ENCODE data around the gene KLHL29. TPM values are rescaled to one million over a fixed set of nuclear protein-coding genes. Genes with fewer than 3 reads are reported as not detected.

The KLHL29 gene
- total and polyA plus RNA-seq, 4 donors, result 0.29 to 2.3 (median 0.68) TPM

DNA sequence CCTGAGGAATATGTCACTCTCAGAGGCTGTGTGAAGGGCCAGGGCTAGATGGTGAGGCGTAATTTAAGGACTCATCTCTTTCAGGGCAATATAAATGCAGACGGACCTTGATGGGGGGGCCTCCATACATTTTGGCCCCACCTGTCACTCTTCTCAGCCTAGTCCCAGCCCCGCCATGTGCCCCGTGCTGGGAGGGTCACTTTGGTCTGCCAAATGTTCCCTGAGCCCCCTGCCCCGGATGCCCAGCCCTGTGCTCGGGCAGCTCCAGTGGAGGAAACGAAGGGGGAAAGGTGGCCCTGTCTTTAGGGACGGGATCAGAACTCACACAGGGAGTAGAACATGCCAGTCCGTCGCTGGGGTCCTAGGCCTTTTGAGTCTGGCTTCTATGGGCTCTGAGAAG, 168.6 kb downstream of the KLHL29 start:
- Histone ChIP-seq H3K9ac (ENCODE audit: low read depth in 1 of 2, low read length in 2 of 2) (no peak overlapping the region), H3K27ac (ENCODE audit: low read depth in 1 of 2, low read length in 2 of 2) (no peak overlapping the region), H3K9me3 (ENCODE audit: control insufficient read depth in 4 of 4, low read length in 3 of 4) (no peaks in the 10 kb centered on the region), H3K36me3 (ENCODE audit: control insufficient read depth in 4 of 4, insufficient read depth in 3 of 4, low read depth in 1 of 4, low read length in 3 of 4) (no peaks in the 10 kb centered on the region), H3K27me3 (ENCODE audit: control insufficient read depth in 4 of 4, insufficient read depth in 4 of 4, low read length in 3 of 4) (no peaks in the 10 kb centered on the region), H3K4me1 (ENCODE audit: control insufficient read depth in 4 of 4, insufficient read depth in 4 of 4, low read length in 3 of 4) (peaks cover 0 to 3% (median 0%) of the 10 kb centered on the region in 4 donors), H3K4me3 (ENCODE audit: low read depth in 1 of 3, low read length in 3 of 3) (no peak overlapping the region)
- WGBS, result 93% methylated on average over 10 of the region's 10 CpGs
- TF ChIP-seq EGR1 (IDR thresholded peaks at IDR 0.05; ENCODE audit: low read depth in 2 of 2) (no peak), JUND (IDR thresholded peaks at IDR 0.05) (no peak)
- DNase-seq (ENCODE audit: low spot score), result no peak

DNA sequence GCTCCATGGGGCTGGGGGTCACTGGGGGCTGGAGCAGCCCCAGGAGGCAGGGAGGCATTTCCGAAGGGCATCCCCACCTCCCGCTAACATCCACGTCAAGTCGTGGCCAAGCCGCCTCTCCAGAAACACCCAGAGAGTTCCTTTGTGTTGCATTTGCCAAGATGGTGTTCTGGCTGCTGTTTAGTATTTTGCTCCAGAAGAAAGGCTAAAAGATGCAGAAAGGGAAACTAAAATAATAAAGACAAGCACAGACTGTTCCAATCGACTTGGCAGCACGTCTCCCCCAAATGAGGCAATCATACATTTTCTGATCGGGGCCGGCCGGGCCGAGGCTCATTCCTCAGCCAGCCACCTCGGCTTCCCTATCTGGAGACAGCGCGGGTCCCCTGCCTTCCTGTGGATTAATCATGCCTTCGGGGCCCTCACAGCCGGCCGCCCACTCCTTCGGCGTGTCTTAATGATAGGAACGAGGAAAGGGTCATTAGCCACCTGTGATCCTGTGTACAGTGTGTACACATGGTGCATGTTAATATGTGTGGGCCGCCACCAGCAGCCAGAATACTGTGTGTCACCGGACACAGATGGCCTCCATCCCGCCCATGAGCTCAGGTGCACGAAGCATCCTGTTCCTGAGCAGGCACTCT, 169.2 kb downstream of the KLHL29 start:
- H3K9me3 ChIP-seq (ENCODE audit: control insufficient read depth in 4 of 4, low read length in 3 of 4), result no peaks in the 10 kb centered on the region
- no peak overlapping the region for H3K27ac ChIP-seq (ENCODE audit: low read depth in 1 of 2, low read length in 2 of 2)
- 87% methylated on average over 24 of the region's 24 CpGs for WGBS
- TF ChIP-seq EGR1 (IDR thresholded peaks at IDR 0.05; ENCODE audit: low read depth in 2 of 2), result no peak
- peak; percentile 16 for TF ChIP-seq NR2F2 (IDR thresholded peaks at IDR 0.05)
- TF ChIP-seq RAD21 (IDR thresholded peaks at IDR 0.05), result no peak
- TF ChIP-seq SP1 (IDR thresholded peaks at IDR 0.05), result peak; percentile 16
- no peak for TF ChIP-seq RXRA (IDR thresholded peaks at IDR 0.05)
- TF ChIP-seq YY1 (IDR thresholded peaks at IDR 0.05), result no peak
- H3K9ac ChIP-seq (ENCODE audit: low read depth in 1 of 2, low read length in 2 of 2), result no peak overlapping the region
- no peak overlapping the region for H3K4me3 ChIP-seq (ENCODE audit: low read depth in 1 of 3, low read length in 3 of 3)
- H3K36me3 ChIP-seq (ENCODE audit: control insufficient read depth in 4 of 4, insufficient read depth in 3 of 4, low read depth in 1 of 4, low read length in 3 of 4), result no peaks in the 10 kb centered on the region
- DNase-seq (ENCODE audit: low spot score), result no peak
- H3K27me3 ChIP-seq (ENCODE audit: control insufficient read depth in 4 of 4, insufficient read depth in 4 of 4, low read length in 3 of 4), result no peaks in the 10 kb centered on the region
- peaks cover 0 to 3% (median 0%) of the 10 kb centered on the region in 4 donors for H3K4me1 ChIP-seq (ENCODE audit: control insufficient read depth in 4 of 4, insufficient read depth in 4 of 4, low read length in 3 of 4)

DNA sequence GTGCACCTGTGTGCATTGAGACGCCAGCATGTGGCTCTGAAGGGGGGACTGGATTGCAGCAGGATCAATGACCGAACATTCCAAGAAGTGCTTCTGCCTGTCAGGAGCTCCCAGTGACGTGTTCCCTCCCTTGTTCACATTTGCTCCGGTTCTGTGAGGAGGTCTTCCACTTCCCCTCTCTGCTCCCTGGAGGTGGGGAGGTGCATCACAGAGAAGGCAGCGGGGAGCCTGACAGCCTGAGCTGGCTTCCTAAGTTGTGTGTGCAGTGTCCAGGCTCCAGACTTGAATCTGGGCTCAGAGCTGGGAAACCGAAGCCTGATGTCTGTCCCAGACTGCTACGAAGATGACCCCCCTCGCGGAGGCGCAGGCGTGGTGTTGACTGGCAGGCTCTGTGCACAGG, 171.0 kb downstream of the KLHL29 start:
- no peaks in the 10 kb centered on the region for H3K4me1 ChIP-seq (ENCODE audit: control insufficient read depth in 4 of 4, insufficient read depth in 4 of 4, low read length in 3 of 4)
- TF ChIP-seq NR2F2 (IDR thresholded peaks at IDR 0.05) (no peak), HNF4A (conservative IDR thresholded peaks at IDR 0.05) (no peak), GABPA (IDR thresholded peaks at IDR 0.05 in 1 of 2, conservative IDR thresholded peaks at IDR 0.05 in 1 of 2) (no peak), TAF1 (conservative IDR thresholded peaks at IDR 0.05) (no peak), SP1 (IDR thresholded peaks at IDR 0.05) (no peak)
- TF ChIP-seq, protein P1, sequence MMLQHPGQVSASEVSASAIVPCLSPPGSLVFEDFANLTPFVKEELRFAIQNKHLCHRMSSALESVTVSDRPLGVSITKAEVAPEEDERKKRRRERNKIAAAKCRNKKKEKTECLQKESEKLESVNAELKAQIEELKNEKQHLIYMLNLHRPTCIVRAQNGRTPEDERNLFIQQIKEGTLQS (IDR thresholded peaks at IDR 0.05), result no peak
- TF ChIP-seq, protein P2, sequence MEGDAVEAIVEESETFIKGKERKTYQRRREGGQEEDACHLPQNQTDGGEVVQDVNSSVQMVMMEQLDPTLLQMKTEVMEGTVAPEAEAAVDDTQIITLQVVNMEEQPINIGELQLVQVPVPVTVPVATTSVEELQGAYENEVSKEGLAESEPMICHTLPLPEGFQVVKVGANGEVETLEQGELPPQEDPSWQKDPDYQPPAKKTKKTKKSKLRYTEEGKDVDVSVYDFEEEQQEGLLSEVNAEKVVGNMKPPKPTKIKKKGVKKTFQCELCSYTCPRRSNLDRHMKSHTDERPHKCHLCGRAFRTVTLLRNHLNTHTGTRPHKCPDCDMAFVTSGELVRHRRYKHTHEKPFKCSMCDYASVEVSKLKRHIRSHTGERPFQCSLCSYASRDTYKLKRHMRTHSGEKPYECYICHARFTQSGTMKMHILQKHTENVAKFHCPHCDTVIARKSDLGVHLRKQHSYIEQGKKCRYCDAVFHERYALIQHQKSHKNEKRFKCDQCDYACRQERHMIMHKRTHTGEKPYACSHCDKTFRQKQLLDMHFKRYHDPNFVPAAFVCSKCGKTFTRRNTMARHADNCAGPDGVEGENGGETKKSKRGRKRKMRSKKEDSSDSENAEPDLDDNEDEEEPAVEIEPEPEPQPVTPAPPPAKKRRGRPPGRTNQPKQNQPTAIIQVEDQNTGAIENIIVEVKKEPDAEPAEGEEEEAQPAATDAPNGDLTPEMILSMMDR (IDR thresholded peaks at IDR 0.05; ENCODE audit: low read depth, low read length, missing input control), result no peak
- no peaks in the 10 kb centered on the region for H3K36me3 ChIP-seq (ENCODE audit: control insufficient read depth in 4 of 4, insufficient read depth in 3 of 4, low read depth in 1 of 4, low read length in 3 of 4)
- no peak for DNase-seq (ENCODE audit: low spot score)
- H3K27me3 ChIP-seq (ENCODE audit: control insufficient read depth in 4 of 4, insufficient read depth in 4 of 4, low read length in 3 of 4), result no peaks in the 10 kb centered on the region
- H3K9me3 ChIP-seq (ENCODE audit: control insufficient read depth in 4 of 4, low read length in 3 of 4), result no peaks in the 10 kb centered on the region
- H3K4me3 ChIP-seq (ENCODE audit: low read depth in 1 of 3, low read length in 3 of 3), result no peak overlapping the region
- H3K27ac ChIP-seq (ENCODE audit: low read depth in 1 of 2, low read length in 2 of 2), result no peak overlapping the region
- 83% methylated on average over 11 of the region's 11 CpGs for WGBS
- no peak overlapping the region for H3K9ac ChIP-seq (ENCODE audit: low read depth in 1 of 2, low read length in 2 of 2)

All from liver (tissue), 9 donors.